SH-SY5Y (cell line): Measurements from ENCODE around the gene TNF.

Source experiments
- GATA2 ChIP-seq: IDR thresholded peaks from 2 replicates; pipeline ENCODE4 v1.6.1; 2011; ENCODE audit warnings: mild to moderate bottlenecking, low read depth, low read length
- GATA3 ChIP-seq: IDR thresholded peaks from 2 replicates; pipeline ENCODE4 v1.6.1; 2011; ENCODE audit warnings: low read depth, mild to moderate bottlenecking, low read length, moderate library complexity

DNA sequence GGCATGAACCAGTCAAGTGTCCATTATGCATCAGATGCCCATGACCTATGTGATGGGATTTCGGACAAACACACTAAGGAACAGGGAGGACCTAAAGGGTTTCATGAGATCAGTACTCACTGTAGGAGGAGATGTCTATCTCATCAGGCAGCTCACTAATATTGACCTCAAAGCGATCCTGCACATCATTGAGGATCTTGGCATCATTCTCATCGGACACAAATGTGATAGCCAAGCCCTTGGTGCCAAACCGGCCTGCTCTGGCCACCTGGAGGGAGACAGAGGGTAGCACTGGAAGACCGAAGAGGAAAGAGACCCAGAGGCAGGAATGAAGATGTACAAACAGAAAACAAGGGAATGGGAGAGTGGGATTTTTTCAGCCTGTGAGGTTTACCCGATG, 44.7 kb upstream of the TNF start:
- TF ChIP-seq GATA2, result no peak
- TF ChIP-seq GATA3, result no peak
